Measurements from ENCODE around the gene MRTFB.

DNA sequence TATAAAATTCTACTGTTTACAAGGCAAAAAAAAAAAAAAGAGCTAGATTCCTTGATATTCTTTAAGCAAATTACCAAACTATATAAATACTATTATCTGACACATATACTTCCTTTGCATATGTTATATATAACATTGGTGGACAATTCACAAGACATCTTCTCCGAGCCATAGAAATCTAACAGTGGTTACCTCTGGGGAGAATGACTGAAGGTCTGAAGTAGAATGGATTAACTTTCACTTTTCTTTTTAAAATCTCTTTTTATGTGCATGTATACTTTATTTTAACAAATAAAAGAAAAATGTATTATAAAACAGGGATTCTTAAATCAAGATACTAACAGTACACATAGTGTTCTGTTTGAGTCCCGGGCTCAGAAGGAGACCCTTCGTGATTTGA, 131.0 kb downstream of the MRTFB start:
- TF ChIP-seq, protein P1, sequence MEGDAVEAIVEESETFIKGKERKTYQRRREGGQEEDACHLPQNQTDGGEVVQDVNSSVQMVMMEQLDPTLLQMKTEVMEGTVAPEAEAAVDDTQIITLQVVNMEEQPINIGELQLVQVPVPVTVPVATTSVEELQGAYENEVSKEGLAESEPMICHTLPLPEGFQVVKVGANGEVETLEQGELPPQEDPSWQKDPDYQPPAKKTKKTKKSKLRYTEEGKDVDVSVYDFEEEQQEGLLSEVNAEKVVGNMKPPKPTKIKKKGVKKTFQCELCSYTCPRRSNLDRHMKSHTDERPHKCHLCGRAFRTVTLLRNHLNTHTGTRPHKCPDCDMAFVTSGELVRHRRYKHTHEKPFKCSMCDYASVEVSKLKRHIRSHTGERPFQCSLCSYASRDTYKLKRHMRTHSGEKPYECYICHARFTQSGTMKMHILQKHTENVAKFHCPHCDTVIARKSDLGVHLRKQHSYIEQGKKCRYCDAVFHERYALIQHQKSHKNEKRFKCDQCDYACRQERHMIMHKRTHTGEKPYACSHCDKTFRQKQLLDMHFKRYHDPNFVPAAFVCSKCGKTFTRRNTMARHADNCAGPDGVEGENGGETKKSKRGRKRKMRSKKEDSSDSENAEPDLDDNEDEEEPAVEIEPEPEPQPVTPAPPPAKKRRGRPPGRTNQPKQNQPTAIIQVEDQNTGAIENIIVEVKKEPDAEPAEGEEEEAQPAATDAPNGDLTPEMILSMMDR (IDR thresholded peaks at IDR 0.05), result no peak
- TF ChIP-seq EP300 (IDR thresholded peaks at IDR 0.05), result no peak
- no peak for TF ChIP-seq POLR2AphosphoS5 (IDR thresholded peaks at IDR 0.05)

All from suprapubic skin (tissue), 4 donors.